Ishikawa (cell line): Measurements from ENCODE around the gene ATP10B.

ENCODE experiments used
- CEBPB ChIP-seq: IDR thresholded peaks from 2 replicates; pipeline ENCODE4 v1.6.1; 2012
- EGR1 ChIP-seq: IDR thresholded peaks from 2 replicates; pipeline ENCODE4 v1.6.1; 2012
- EP300 ChIP-seq: IDR thresholded peaks from 2 replicates; pipeline ENCODE4 v1.6.1; 2012; ENCODE audit warnings: borderline replicate concordance
- RAD21 ChIP-seq: IDR thresholded peaks from 2 replicates; pipeline ENCODE4 v1.6.1; 2012; ENCODE audit warnings: low read depth
- TAF1 ChIP-seq: IDR thresholded peaks from 2 replicates; pipeline ENCODE4 v1.6.1; 2012; ENCODE audit warnings: low read depth, mild to moderate bottlenecking
- TCF12 ChIP-seq: IDR thresholded peaks from 2 replicates; pipeline ENCODE4 v1.6.1; 2012; ENCODE audit warnings: low read depth
- YY1 ChIP-seq: IDR thresholded peaks from 2 replicates; pipeline ENCODE4 v1.6.1; 2012; ENCODE audit warnings: low read depth
- TF ChIP-seq, protein P1 (sequence below): IDR thresholded peaks from 2 replicates; pipeline ENCODE4 v1.6.1; 2012; ENCODE audit warnings: low read depth, mild to moderate bottlenecking
- TF ChIP-seq, protein P2 (sequence below): IDR thresholded peaks from 2 replicates; pipeline ENCODE4 v1.6.1; 2012

DNA sequence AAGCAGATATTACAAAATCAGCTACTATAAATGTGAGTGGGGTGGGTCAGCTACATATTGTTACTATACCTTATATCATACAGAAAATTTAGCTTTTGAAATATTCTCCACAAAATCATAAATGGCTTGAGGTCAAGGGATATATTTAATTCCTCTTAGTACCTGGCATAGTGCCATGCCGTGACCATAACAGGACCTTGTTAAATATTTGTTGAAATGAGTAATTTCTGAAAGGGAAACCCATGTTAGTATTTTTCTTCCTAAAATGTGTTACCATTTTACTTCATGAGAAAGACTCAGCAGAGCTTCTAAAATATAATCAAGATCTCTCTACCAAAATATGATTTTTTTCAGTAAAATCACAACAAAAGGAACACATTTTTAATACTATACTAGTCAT, 14.8 kb downstream of the ATP10B start:
- TF ChIP-seq CEBPB (no peak), TAF1 (no peak), RAD21 (no peak), EP300 (no peak), YY1 (no peak), TCF12 (no peak), EGR1 (no peak)
- TF ChIP-seq, protein P1, sequence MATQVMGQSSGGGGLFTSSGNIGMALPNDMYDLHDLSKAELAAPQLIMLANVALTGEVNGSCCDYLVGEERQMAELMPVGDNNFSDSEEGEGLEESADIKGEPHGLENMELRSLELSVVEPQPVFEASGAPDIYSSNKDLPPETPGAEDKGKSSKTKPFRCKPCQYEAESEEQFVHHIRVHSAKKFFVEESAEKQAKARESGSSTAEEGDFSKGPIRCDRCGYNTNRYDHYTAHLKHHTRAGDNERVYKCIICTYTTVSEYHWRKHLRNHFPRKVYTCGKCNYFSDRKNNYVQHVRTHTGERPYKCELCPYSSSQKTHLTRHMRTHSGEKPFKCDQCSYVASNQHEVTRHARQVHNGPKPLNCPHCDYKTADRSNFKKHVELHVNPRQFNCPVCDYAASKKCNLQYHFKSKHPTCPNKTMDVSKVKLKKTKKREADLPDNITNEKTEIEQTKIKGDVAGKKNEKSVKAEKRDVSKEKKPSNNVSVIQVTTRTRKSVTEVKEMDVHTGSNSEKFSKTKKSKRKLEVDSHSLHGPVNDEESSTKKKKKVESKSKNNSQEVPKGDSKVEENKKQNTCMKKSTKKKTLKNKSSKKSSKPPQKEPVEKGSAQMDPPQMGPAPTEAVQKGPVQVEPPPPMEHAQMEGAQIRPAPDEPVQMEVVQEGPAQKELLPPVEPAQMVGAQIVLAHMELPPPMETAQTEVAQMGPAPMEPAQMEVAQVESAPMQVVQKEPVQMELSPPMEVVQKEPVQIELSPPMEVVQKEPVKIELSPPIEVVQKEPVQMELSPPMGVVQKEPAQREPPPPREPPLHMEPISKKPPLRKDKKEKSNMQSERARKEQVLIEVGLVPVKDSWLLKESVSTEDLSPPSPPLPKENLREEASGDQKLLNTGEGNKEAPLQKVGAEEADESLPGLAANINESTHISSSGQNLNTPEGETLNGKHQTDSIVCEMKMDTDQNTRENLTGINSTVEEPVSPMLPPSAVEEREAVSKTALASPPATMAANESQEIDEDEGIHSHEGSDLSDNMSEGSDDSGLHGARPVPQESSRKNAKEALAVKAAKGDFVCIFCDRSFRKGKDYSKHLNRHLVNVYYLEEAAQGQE, result no peak
- TF ChIP-seq, protein P2, sequence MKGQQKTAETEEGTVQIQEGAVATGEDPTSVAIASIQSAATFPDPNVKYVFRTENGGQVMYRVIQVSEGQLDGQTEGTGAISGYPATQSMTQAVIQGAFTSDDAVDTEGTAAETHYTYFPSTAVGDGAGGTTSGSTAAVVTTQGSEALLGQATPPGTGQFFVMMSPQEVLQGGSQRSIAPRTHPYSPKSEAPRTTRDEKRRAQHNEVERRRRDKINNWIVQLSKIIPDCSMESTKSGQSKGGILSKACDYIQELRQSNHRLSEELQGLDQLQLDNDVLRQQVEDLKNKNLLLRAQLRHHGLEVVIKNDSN, result no peak
